ENCODE measurements around the gene CLIC4.
"Not testable (repeated sequence)": the region's sequence is repeated elsewhere in the genome, so short reads cannot be mapped to it uniquely, and the experiment has no call there.

Gene CLIC4

DNA sequence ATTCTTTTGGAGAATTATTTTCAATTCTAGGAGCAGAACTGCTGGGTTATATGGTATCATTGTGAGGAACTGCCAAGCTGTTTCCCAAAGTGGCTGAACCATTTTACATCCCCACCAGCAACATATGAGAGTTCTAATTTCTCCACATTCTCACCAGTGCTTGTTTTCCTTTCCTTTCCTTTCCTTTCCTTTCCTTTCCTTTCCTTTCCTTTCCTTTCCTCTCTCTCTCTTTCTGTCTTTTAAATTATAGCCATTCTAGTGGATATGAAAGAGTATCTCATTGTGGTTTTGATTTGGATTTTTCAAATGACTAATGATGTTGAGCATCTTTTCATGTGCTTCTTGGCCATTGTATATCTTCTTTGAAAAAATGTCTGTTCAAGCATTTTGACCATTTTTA is 139.5 kb downstream of the CLIC4 start:
- DNase-seq, result no peak

DNA sequence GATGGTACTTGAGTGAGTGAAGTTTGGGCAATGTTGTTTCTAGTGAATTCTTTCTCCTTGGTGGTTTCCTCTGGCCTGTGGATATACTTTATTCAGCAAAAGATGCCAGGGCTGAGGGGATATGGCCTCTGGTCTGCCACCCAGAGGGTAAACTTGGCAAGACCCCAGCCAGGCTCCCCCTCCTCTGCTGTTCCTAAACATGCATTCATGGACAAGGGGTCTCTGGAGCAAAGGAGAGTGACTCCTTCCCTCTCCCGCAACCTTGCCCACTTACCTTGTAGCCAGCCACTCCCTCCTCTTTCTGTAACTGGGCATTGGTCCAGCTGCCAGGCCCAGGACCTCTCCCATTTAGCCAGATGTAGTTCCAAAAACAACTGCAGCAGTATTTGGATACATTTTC is 141.0 kb downstream of the CLIC4 start:
- DNase-seq, result no peak

- DNase-seq, result no peak
Observed at GRCh38 chr1:24888061-24888970, 143.1 kb downstream of the CLIC4 start.

GRCh38 chr1:24888971-24889676 is 143.9 kb downstream of the CLIC4 start:
- DNase-seq, result no peak

DNA sequence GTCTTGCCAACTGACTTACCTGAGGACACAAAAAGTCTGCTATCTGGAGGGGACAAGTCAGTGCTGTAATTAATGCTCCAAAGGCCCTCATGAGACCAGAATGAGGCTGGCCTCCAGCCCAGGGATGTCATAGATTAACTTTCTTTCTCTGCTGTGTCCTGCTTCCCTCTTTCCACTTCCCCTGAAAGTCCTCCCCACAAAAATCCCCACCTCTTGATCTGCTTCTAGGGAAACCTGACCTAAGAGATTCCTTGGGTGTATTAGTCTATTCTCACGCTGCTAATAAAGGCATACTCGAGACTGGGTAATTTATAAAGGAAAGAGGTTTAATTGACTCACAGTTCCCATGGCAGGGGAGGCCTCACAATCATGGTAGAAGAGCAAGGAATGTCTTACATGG is 145.6 kb downstream of the CLIC4 start:
- no peak for DNase-seq

DNA sequence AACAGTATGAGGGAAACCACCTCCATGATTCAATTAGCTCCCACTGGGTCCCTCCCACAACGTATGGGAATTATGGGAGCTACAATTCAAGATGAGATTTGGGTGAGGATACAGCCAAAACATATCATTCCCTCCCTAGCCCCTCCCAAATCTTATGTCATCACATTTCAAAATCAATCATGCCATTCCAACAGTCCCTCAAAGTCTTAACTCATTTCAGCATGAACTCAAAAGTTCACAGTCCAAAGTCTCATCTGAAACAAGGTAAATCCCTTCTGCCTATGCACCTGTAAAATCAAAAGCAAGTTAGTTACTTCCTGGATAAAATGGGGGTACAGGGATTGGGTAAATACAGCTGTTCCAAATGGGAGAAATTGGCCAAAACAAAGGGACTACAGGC is 146.1 kb downstream of the CLIC4 start:
- DNase-seq, result not testable (repeated sequence)

DNA sequence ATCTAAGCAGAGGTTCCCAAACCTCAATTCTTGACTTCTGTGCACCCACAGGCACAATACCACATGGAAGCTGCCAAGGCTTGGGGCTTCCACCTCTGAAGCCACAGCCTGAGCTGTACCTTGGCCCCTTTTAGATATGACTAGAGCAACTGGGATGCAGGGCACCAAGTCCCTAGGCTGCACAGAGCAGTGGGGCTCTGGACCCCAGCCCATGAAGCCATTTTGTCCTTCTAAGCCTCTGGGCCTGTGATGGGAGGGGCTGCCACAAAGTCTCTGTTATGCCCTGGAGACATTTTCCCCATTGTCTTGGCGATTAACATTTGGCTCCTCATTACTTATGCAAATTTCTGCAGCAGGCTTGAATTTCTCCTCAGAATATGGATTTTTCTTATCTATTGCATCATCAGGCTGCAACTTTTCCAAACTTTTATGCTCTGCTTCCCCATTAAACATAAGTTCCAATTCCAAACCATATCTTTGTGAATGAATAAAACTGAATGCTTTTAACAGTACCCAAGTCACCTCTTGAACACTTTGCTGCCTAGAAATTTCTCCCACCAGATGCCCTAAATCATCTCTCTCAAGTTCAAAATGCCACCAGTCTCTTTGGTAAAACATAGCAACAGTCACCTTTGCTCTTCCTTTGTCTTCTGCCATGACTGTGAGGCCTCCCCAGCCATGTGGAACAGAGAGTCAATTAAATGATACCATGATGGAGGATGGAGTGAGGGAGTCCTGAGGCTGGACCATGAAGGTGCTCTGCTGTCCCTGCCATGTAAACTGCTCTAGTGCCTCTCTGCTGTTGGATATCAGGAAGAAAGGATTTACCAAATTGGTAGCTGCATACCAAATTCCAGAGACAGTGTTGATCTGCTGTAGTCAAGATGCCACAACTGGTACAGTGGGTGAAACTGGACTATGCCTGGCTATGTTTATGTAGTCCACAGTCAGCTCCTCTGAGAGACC is 147.2 kb downstream of the CLIC4 start:
- no peak for DNase-seq

GRCh38 chr1:24893431-24893830 is 148.2 kb downstream of the CLIC4 start:
- no peak for DNase-seq

Measured in T-helper 9 cell (primary cell).